SK-N-MC (cell line): ENCODE results near the gene JSRP1.

ENCODE experiments used
- DNase-seq: peaks from one replicate; pipeline ENCODE4 v3.0.0-alpha.2; 2011; ENCODE audit warnings: low read depth, low spot score
- H3K27ac ChIP-seq: fragments of 200-600 bp; sonication (generic); 2 replicates; pipeline ENCODE4 v1.5.1; 2016; ENCODE audit warnings: mixed run types
- H3K36me3 ChIP-seq: fragments of 200-600 bp; sonication (generic); 2 replicates; pipeline ENCODE4 v1.6.1; 2017; ENCODE audit warnings: antibody characterized with exemption, low read length, mixed read lengths; ENCODE audit not compliant: insufficient read depth
- H3K4me3 ChIP-seq: fragments of 200-600 bp; sonication (generic); 2 replicates; pipeline ENCODE4 v1.5.1; 2016
- H3K9ac ChIP-seq: fragments of 200-600 bp; sonication (generic); 2 replicates; pipeline ENCODE4 v1.8.0; 2017; ENCODE audit warnings: mixed run types, mixed read lengths; ENCODE audit not compliant: insufficient read length
- H3K9me3 ChIP-seq: fragments of 200-600 bp; sonication (generic); 2 replicates; pipeline ENCODE4 v1.6.1; 2017; ENCODE audit warnings: low read depth, mild to moderate bottlenecking, antibody characterized with exemption, low read length, moderate library complexity, mixed read lengths
- EZH2 ChIP-seq: fragments of 200-600 bp; sonication (generic); IDR thresholded peaks from one replicate; pipeline ENCODE4 v1.6.1; 2017; ENCODE audit warnings: antibody characterized with exemption
- FOXP2 ChIP-seq: optimal IDR thresholded peaks from 2 replicates; pipeline ENCODE3; 2011; ENCODE audit warnings: mild to moderate bottlenecking, moderate library complexity; ENCODE audit not compliant: insufficient read depth; ENCODE audit errors: extremely low read length, control extremely low read depth
- POLR2AphosphoS5 ChIP-seq: IDR thresholded peaks from 2 replicates; pipeline ENCODE4 v1.6.1; 2012; ENCODE audit warnings: mild to moderate bottlenecking, low read depth, low read length, borderline replicate concordance

The JSRP1 gene, protein sequence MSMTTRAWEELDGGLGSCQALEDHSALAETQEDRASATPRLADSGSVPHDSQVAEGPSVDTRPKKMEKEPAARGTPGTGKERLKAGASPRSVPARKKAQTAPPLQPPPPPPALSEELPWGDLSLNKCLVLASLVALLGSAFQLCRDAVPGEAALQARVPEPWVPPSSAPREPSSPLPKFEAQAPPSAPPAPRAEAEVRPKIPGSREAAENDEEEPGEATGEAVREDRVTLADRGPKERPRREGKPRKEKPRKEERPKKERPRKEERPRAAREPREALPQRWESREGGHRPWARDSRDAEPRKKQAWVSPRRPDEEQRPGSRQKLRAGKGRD

DNA sequence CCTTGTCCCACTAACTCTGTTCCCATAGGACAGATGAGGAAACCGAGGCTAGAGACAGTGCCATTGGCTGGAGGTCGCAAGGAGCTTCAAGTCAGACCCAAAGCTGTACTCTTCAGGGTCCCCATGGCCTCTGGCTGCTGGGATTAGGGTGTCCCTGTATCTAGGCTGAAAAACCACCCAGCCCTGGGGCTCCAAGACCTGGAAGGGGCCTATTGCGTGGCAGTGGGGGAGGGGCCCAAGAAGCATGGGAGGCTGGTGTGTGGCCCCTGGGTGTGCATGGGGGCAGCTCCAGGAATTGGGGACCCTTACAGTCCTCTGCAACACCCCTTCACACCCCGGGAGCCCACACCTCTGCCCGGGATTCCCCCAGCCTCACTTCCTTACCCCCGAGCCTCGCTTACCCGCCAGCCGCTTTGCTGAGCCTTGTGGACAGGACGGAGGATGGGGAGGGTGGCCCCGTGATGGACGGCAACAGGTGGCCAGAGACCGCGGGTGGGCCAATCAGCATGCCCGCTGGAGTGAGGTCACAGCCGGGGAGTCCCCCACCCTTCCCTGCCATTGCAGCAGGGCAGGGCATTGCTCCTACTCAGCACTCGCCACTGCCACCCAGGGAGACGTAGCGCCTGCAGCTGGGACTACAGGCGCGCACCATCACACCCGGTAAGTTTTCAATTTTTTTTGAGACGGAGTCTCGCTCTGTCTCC lies at the start of gene JSRP1:
Gene JSRP1 (minus strand): TSS at position 436 of the 704 bp plus-strand sequence. CDS start 1,103 bp downstream, outside the sequence.
- Histone ChIP-seq H3K4me3 (no peak within 1 kb of the TSS), H3K27ac (no peak within 1 kb of the TSS), H3K9me3 (no peaks in the 10 kb centered on the region), H3K36me3 (no peaks in the 10 kb centered on the region), H3K9ac (no peak within 1 kb of the TSS)
- no peak for DNase-seq
- TF ChIP-seq EZH2 (no peak), POLR2AphosphoS5 (no peak), FOXP2 (no peak)

DNA sequence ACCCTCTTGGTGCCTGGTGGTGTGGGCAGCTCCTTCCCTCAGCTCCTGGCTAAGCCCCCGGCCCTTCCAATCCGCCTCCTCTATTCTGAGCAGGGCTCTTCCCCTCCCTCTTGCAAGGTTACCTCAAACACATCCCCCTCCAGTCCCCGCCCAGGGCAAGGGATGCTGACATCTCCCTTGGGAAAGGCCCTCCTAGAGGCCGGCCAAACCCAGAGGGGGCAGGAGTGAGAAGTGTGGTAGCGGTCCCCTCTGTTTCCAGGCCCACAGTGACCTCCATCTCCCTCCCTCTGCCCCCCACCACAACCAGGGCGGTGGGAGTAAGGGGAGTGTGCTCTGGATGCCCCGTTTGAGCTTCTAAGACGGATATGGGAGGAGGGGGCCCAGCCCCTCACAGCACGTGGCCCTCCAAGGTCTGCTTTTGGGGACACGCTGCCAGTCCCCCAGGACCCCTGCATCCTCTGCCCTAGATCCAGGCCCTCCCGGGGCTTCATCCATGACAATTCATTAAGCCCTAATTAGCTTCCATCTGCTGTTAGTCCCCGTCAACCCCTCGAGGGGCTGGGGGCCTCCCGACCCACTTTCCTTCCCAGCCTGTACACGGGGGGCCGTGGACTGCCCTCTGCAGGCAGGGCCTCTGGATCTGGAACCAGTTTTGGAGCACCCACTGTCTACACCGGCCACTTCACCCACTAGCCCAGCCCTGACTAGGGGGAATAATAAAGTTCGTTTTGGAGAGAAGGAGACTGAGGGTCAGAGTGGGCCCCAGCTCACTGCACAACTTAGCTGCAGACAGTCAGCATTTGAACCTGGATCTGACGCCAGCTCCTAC lies 49.4 kb upstream of the JSRP1 start:
- no peak overlapping the region for H3K4me3 ChIP-seq
- H3K36me3 ChIP-seq, result no peaks in the 10 kb centered on the region
- no peak for TF ChIP-seq FOXP2
- no peak for TF ChIP-seq EZH2
- TF ChIP-seq POLR2AphosphoS5, result no peak
- no peaks in the 10 kb centered on the region for H3K9me3 ChIP-seq
- H3K27ac ChIP-seq, result no peak overlapping the region
- H3K9ac ChIP-seq, result no peak overlapping the region
- no peak for DNase-seq

DNA sequence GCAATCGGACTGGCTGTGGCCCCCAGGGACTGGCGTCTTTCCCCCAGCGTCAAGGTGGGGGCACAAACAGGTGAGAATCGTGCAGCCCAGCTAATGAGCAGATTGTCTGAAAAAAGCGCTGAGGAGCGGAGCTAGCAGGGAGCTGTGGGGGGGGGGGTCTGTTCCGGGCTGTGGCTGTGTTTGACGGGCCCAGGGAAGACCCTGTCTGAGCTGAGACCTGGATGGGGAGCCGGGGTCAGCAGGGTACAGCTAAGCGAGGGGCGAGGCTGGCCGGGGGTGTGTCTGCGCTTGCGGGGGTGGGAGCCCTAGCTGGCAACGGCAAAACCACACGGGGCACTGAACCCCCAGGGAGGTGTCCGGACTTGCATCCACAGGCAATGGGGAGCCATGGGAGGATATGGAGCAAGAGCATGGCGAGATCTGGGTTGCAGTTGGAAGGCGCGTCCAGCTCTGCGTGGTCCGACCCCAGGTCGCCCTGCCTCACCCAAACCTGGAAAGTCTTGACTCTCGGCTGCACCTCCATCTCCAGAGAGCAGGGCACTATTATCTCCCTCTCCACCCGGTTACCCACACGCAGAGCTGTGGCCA lies 47.1 kb upstream of the JSRP1 start:
- TF ChIP-seq POLR2AphosphoS5 (no peak), EZH2 (no peak), FOXP2 (no peak)
- Histone ChIP-seq H3K9me3 (no peaks in the 10 kb centered on the region), H3K4me3 (no peak overlapping the region), H3K27ac (no peak overlapping the region), H3K36me3 (no peaks in the 10 kb centered on the region), H3K9ac (no peak overlapping the region)
- no peak for DNase-seq

DNA sequence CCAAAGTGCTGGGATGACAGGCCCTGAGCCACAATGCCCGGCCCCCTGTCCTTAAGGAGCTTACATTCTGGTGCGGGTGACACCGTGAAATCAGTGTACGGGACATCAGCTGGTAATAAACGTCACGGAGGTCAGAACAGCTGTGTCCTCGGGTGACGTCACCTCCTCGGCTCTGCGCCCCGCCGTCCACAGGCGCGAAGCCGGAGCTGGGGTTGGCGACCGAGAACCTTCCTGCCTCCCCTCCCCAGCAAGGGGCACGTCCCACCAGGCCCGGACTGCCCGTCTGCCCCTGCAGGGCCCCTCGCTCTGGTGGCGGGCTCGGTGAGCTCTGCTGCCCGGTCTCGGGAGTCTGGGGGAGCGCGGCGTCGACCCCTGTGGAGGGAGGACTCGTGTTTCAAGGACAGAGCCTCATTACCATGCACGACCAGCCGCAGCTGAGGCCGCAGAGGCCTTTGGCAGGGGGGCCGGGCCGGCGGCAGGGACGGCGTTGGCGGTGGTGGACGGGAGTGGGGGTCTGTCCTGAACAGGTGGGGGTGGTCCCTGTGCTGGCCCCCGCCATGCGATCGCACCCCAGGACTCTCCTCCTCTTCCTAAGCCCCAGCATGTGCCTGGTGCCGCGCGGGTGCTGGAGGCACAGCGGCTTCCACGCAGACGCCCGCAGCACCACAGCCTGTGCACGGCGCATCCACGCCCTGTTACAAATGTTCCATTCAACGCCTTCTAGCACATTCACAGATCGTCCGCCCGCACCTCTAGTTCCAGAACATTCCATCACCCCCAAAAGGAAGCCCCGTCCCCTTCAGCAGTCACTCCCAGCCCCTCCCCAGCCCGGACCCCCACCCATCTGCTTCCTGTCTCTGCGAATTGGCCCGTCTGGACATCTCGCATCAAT lies 46.3 kb upstream of the JSRP1 start:
- TF ChIP-seq FOXP2, result no peak
- no peak for TF ChIP-seq EZH2
- TF ChIP-seq POLR2AphosphoS5, result no peak
- DNase-seq, result no peak
- Histone ChIP-seq H3K9me3 (no peaks in the 10 kb centered on the region), H3K4me3 (no peak overlapping the region), H3K27ac (no peak overlapping the region), H3K36me3 (no peaks in the 10 kb centered on the region), H3K9ac (no peak overlapping the region)

DNA sequence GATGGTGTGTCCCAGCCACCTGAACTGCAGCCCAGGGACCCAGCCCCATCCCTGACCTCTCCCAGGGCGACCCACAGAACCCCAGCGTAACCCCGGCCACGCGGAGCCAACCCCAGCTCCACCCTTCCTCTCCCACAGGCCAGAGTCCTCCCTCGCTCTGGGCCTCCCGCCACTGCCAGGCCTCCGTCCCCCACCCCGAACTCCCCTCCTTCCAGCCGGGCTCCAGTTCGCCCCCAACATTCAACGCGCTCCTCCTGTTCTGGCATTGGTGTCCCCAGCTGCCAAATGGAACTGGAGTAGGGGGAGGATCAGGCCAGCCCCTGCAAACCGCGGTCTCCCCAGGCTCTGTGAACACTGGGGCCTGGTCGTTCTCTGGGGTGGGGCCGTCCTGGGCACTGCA lies 44.3 kb upstream of the JSRP1 start:
- no peak for TF ChIP-seq POLR2AphosphoS5
- TF ChIP-seq FOXP2, result no peak
- TF ChIP-seq EZH2, result no peak
- H3K9me3 ChIP-seq, result no peaks in the 10 kb centered on the region
- no peak for DNase-seq
- H3K4me3 ChIP-seq, result no peak overlapping the region
- no peak overlapping the region for H3K27ac ChIP-seq
- no peak overlapping the region for H3K9ac ChIP-seq
- H3K36me3 ChIP-seq, result no peaks in the 10 kb centered on the region

DNA sequence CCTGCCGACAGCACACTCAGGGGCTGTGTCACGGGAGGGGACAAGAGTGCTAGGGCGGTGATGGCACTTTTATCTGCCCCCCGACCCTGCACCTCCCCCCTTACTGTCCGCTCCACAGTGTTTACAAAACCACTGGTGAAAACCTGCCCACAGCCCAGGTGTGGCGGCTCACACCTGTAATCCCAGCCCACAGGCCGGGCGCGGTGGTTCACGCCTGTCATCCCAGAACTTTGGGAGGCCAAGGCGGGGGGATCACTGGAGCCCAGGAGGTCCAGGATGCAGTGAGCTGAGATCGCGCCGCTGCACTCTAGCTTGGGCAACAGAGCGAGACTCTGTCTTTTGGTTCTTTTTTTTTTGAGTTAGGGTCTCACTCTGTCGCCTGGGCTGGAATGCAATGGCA lies 39.9 kb upstream of the JSRP1 start:
- Histone ChIP-seq H3K27ac (no peak overlapping the region), H3K36me3 (no peaks in the 10 kb centered on the region), H3K9me3 (no peaks in the 10 kb centered on the region), H3K4me3 (no peak overlapping the region), H3K9ac (no peak overlapping the region)
- no peak for DNase-seq
- no peak for TF ChIP-seq POLR2AphosphoS5
- no peak for TF ChIP-seq EZH2
- no peak for TF ChIP-seq FOXP2

DNA sequence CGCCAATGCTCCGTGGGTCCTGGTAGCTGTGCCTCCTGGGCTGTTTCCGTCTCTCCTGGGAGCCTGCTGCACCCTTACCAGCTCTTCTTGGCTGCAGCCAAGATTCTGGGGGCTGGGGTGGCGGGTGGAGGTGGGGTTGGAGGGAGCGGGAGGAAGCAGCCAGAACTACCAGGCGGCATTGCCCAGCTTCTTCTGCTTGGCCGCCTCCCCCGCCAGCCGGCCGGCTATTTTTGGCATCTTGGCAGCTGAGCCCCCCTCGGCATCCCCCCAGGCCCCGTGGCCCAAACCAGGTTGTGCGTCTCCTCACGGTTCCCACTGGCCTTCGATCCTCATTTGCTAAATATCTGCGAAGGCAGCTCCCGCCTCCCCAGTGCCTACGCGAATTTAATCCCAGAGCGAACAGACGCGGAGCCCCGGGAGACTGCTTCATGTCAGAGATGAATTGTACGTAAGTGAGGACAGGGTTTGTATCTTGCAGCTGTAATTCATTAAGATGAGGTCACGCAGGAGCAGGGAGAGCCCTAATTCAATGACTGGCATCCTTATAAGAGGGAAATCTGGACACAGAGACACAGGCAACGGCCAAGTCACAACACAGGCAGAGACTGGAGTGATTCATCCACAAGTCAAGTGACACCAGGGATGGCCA lies 38.6 kb upstream of the JSRP1 start:
- Histone ChIP-seq H3K36me3 (no peaks in the 10 kb centered on the region), H3K4me3 (peak overlapping the region; percentile 36; the same call in 1 of the 2 replicates), H3K9me3 (no peaks in the 10 kb centered on the region), H3K27ac (no peak overlapping the region), H3K9ac (no peak overlapping the region)
- TF ChIP-seq EZH2 (no peak), POLR2AphosphoS5 (no peak), FOXP2 (no peak)
- DNase-seq, result no peak
